Measurements from ENCODE around the gene PCSK5. TPM values are rescaled to one million over a fixed set of nuclear protein-coding genes. Genes with fewer than 3 reads are reported as not detected.

Gene PCSK5
- total RNA-seq, 1 donor from 2014 or later: 78.9 TPM

- DNase-seq (ENCODE audit: low spot score): no peak
Measured at GRCh38 chr9:76082057-76082456, 191.6 kb downstream of the PCSK5 start.

GRCh38 chr9:76085596-76085995, 195.1 kb downstream of the PCSK5 start:
- DNase-seq (ENCODE audit: low spot score): no peak

GRCh38 chr9:76086539-76086938, 196.1 kb downstream of the PCSK5 start:
- DNase-seq (ENCODE audit: low spot score): no peak

- DNase-seq (ENCODE audit: low spot score): no peak
Measured at GRCh38 chr9:76087976-76088375, 197.5 kb downstream of the PCSK5 start.

GRCh38 chr9:76090330-76090729, 199.9 kb downstream of the PCSK5 start:
- DNase-seq (ENCODE audit: low spot score): no peak

- no peak for DNase-seq (ENCODE audit: low spot score)
Measured at GRCh38 chr9:76090909-76091308, 200.4 kb downstream of the PCSK5 start.

GRCh38 chr9:76092572-76092971, 202.1 kb downstream of the PCSK5 start:
- no peak for DNase-seq (ENCODE audit: low spot score)

GRCh38 chr9:76095585-76095984, 205.1 kb downstream of the PCSK5 start:
- no peak for DNase-seq (ENCODE audit: low spot score)

- no peak for DNase-seq (ENCODE audit: low spot score)
Measured at GRCh38 chr9:76099516-76099915, 209.0 kb downstream of the PCSK5 start.

GRCh38 chr9:76101075-76101474, 210.6 kb downstream of the PCSK5 start:
- DNase-seq (ENCODE audit: low spot score): no peak

- DNase-seq (ENCODE audit: low spot score): no peak
Measured at GRCh38 chr9:76101491-76101890, 211.0 kb downstream of the PCSK5 start.

- no peak for DNase-seq (ENCODE audit: low spot score)
Measured at GRCh38 chr9:76101947-76102346, 211.5 kb downstream of the PCSK5 start.

- DNase-seq (ENCODE audit: low spot score): no peak
Measured at GRCh38 chr9:76103531-76104315, 213.2 kb downstream of the PCSK5 start.

- DNase-seq (ENCODE audit: low spot score): peak; percentile 39
Measured at GRCh38 chr9:76107482-76107881, 217.0 kb downstream of the PCSK5 start.

- no peak for DNase-seq (ENCODE audit: low spot score)
Measured at GRCh38 chr9:76109953-76110352, 219.5 kb downstream of the PCSK5 start.

- DNase-seq (ENCODE audit: low spot score): no peak
Measured at GRCh38 chr9:76112151-76112550, 221.7 kb downstream of the PCSK5 start.

GRCh38 chr9:76114144-76114543, 223.7 kb downstream of the PCSK5 start:
- DNase-seq (ENCODE audit: low spot score): no peak

- DNase-seq (ENCODE audit: low spot score): no peak
Measured at GRCh38 chr9:76115396-76115795, 224.9 kb downstream of the PCSK5 start.

- no peak for DNase-seq (ENCODE audit: low spot score)
Measured at GRCh38 chr9:76115982-76116646, 225.6 kb downstream of the PCSK5 start.

- no peak for DNase-seq (ENCODE audit: low spot score)
Measured at GRCh38 chr9:76116913-76117312, 226.4 kb downstream of the PCSK5 start.

GRCh38 chr9:76127637-76128036, 237.2 kb downstream of the PCSK5 start:
- no peak for DNase-seq (ENCODE audit: low spot score)

- no peak for DNase-seq (ENCODE audit: low spot score)
Measured at GRCh38 chr9:76135902-76136301, 245.4 kb downstream of the PCSK5 start.

- no peak for DNase-seq (ENCODE audit: low spot score)
Measured at GRCh38 chr9:76136986-76137385, 246.5 kb downstream of the PCSK5 start.

Data from mucosa of gallbladder (tissue), 1 donor.